Fibroblast of skin of right biceps (primary cell): Measurements from ENCODE around the gene METTL9.
"Not testable (repeated sequence)": the region's sequence is repeated elsewhere in the genome, so short reads cannot be mapped to it uniquely, and the experiment has no call there.

Experiments used
- DNase-seq: peaks from one replicate; pipeline ENCODE4 v3.0.0-alpha.2; 2013

Gene METTL9

GRCh38 chr16:21666772-21667171 is 67.4 kb downstream of the METTL9 start:
- no peak for DNase-seq

GRCh38 chr16:21667575-21667974 is 68.2 kb downstream of the METTL9 start:
- DNase-seq: no peak

GRCh38 chr16:21673469-21673868 is 74.1 kb downstream of the METTL9 start:
- no peak for DNase-seq

GRCh38 chr16:21674456-21674855 is 75.1 kb downstream of the METTL9 start:
- DNase-seq: not testable (repeated sequence)

- not testable (repeated sequence) for DNase-seq
These were observed 81.3 kb downstream of the METTL9 start for GRCh38 chr16:21680714-21681113.

- no peak for DNase-seq
These were observed 83.8 kb downstream of the METTL9 start for GRCh38 chr16:21683184-21683583.

GRCh38 chr16:21684199-21684598 is 84.8 kb downstream of the METTL9 start:
- no peak for DNase-seq

GRCh38 chr16:21685034-21685455 is 85.7 kb downstream of the METTL9 start:
- DNase-seq: no peak

GRCh38 chr16:21689107-21689506 is 89.7 kb downstream of the METTL9 start:
- DNase-seq: no peak

- DNase-seq: not testable (repeated sequence)
These were observed 91.6 kb downstream of the METTL9 start for GRCh38 chr16:21690967-21691366.

- DNase-seq: no peak
These were observed 95.2 kb downstream of the METTL9 start for GRCh38 chr16:21694609-21695008.

- no peak for DNase-seq
These were observed 97.7 kb downstream of the METTL9 start for GRCh38 chr16:21697032-21697431.

GRCh38 chr16:21698169-21699032 is 99.0 kb downstream of the METTL9 start:
- no peak for DNase-seq

GRCh38 chr16:21701271-21701670 is 101.9 kb downstream of the METTL9 start:
- DNase-seq: no peak

GRCh38 chr16:21702276-21702675 is 102.9 kb downstream of the METTL9 start:
- no peak for DNase-seq

GRCh38 chr16:21703156-21703555 is 103.8 kb downstream of the METTL9 start:
- no peak for DNase-seq

GRCh38 chr16:21703589-21704174 is 104.3 kb downstream of the METTL9 start:
- DNase-seq: no peak

- DNase-seq: no peak
These were observed 104.9 kb downstream of the METTL9 start for GRCh38 chr16:21704266-21704665.

GRCh38 chr16:21704733-21705132 is 105.4 kb downstream of the METTL9 start:
- DNase-seq: no peak
